HL-60 (cell line): ENCODE results near the gene TOP2B.
A peak's percentile ranks its signal among the peaks of the same experiment; 100 is the strongest.

ENCODE experiments used
- DNase-seq, 2 experiments: peaks; one replicate each; pipeline ENCODE4 v3.0.0-alpha.2; 2010 to 2020; ENCODE audit warnings: low read depth in 1 of 2, low spot score in 1 of 2
- H3K27ac ChIP-seq: fragments of 250-450 bp; sonication (Bioruptor Pico); replicated peaks from 2 replicates; pipeline ENCODE4 v1.5.1; 2020; ENCODE audit warnings: mild to moderate bottlenecking, moderate library complexity
- H3K27me3 ChIP-seq: fragments of 250-450 bp; sonication (Bioruptor Pico); 2 replicates; pipeline ENCODE4 v1.5.1; 2021; ENCODE audit warnings: mild to moderate bottlenecking, moderate library complexity; ENCODE audit not compliant: insufficient read depth, poor library complexity, severe bottlenecking
- H3K4me3 ChIP-seq: replicated peaks from 2 replicates; pipeline ENCODE4 v1.5.1; 2011; ENCODE audit warnings: mild to moderate bottlenecking, control low read depth, low read length; ENCODE audit not compliant: insufficient read depth
- GABPA ChIP-seq: IDR thresholded peaks from 2 replicates; pipeline ENCODE4 v1.6.1; 2012; ENCODE audit warnings: low read depth
- POLR2AphosphoS5 ChIP-seq: IDR thresholded peaks from 2 replicates; pipeline ENCODE4 v1.6.1; 2012; ENCODE audit warnings: low read depth
- SPI1 ChIP-seq: IDR thresholded peaks from 2 replicates; pipeline ENCODE4 v1.6.1; 2012; ENCODE audit warnings: low read depth, mild to moderate bottlenecking, borderline replicate concordance
- TF ChIP-seq, protein P1 (sequence below): IDR thresholded peaks from one replicate; pipeline ENCODE4 v1.5.1; 2011; ENCODE audit warnings: low read length, control low read depth, inconsistent platforms; ENCODE audit not compliant: insufficient read depth
- TF ChIP-seq, protein P2 (sequence below): IDR thresholded peaks from 2 replicates; pipeline ENCODE4 v1.6.1; 2012; ENCODE audit warnings: low read depth; ENCODE audit not compliant: insufficient replicate concordance

The TOP2B gene

DNA sequence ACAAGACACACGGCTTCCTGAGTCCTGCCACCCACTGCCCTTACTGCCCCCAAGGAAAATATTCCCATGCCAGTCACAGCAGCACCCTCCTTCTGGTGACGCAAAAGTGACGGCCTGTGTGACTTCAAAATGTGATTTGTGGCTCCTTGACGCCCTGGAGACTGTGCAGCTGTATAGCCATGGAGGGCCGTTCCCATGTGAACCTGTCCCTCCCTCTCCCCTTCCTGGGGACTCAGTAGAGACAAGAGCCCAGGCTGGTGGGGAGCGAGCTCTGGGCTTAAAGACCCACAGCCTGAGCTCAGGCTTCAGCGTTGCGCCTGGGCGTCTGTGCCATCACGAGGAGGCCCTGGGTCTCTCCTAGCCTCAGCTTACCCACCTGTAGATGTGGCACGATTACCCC lies 78.2 kb downstream of the TOP2B start:
- no peak for DNase-seq
- no peak overlapping the region for H3K27ac ChIP-seq
- H3K4me3 ChIP-seq: no peak overlapping the region
- H3K27me3 ChIP-seq: no peaks in the 10 kb centered on the region
- no peak for TF ChIP-seq SPI1
- TF ChIP-seq GABPA: no peak
- TF ChIP-seq, protein P1, sequence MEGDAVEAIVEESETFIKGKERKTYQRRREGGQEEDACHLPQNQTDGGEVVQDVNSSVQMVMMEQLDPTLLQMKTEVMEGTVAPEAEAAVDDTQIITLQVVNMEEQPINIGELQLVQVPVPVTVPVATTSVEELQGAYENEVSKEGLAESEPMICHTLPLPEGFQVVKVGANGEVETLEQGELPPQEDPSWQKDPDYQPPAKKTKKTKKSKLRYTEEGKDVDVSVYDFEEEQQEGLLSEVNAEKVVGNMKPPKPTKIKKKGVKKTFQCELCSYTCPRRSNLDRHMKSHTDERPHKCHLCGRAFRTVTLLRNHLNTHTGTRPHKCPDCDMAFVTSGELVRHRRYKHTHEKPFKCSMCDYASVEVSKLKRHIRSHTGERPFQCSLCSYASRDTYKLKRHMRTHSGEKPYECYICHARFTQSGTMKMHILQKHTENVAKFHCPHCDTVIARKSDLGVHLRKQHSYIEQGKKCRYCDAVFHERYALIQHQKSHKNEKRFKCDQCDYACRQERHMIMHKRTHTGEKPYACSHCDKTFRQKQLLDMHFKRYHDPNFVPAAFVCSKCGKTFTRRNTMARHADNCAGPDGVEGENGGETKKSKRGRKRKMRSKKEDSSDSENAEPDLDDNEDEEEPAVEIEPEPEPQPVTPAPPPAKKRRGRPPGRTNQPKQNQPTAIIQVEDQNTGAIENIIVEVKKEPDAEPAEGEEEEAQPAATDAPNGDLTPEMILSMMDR: no peak
- TF ChIP-seq, protein P2, sequence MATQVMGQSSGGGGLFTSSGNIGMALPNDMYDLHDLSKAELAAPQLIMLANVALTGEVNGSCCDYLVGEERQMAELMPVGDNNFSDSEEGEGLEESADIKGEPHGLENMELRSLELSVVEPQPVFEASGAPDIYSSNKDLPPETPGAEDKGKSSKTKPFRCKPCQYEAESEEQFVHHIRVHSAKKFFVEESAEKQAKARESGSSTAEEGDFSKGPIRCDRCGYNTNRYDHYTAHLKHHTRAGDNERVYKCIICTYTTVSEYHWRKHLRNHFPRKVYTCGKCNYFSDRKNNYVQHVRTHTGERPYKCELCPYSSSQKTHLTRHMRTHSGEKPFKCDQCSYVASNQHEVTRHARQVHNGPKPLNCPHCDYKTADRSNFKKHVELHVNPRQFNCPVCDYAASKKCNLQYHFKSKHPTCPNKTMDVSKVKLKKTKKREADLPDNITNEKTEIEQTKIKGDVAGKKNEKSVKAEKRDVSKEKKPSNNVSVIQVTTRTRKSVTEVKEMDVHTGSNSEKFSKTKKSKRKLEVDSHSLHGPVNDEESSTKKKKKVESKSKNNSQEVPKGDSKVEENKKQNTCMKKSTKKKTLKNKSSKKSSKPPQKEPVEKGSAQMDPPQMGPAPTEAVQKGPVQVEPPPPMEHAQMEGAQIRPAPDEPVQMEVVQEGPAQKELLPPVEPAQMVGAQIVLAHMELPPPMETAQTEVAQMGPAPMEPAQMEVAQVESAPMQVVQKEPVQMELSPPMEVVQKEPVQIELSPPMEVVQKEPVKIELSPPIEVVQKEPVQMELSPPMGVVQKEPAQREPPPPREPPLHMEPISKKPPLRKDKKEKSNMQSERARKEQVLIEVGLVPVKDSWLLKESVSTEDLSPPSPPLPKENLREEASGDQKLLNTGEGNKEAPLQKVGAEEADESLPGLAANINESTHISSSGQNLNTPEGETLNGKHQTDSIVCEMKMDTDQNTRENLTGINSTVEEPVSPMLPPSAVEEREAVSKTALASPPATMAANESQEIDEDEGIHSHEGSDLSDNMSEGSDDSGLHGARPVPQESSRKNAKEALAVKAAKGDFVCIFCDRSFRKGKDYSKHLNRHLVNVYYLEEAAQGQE: no peak
- TF ChIP-seq POLR2AphosphoS5: no peak

DNA sequence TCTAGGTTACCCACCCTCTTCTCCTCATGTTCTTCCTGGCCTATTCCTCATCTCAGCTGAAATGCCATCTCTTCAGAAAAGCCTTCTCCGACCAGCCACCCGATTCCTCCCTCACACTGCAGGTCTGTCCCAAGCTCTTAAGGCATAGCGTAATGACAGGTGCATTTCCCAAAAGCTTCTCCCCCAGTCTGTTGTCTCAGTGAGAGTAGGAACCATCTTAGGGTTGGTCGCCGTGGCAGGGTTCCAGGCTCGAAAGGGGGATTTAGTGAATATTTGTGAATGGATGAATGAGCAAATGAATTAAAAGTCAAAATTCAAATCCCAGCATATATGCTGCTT lies 78.6 kb downstream of the TOP2B start:
- H3K27me3 ChIP-seq: no peaks in the 10 kb centered on the region
- no peak for DNase-seq
- H3K4me3 ChIP-seq: no peak overlapping the region
- TF ChIP-seq, protein P1: no peak
- TF ChIP-seq GABPA: no peak
- TF ChIP-seq SPI1: no peak
- TF ChIP-seq POLR2AphosphoS5: no peak
- TF ChIP-seq, protein P2: no peak
- no peak overlapping the region for H3K27ac ChIP-seq

DNA sequence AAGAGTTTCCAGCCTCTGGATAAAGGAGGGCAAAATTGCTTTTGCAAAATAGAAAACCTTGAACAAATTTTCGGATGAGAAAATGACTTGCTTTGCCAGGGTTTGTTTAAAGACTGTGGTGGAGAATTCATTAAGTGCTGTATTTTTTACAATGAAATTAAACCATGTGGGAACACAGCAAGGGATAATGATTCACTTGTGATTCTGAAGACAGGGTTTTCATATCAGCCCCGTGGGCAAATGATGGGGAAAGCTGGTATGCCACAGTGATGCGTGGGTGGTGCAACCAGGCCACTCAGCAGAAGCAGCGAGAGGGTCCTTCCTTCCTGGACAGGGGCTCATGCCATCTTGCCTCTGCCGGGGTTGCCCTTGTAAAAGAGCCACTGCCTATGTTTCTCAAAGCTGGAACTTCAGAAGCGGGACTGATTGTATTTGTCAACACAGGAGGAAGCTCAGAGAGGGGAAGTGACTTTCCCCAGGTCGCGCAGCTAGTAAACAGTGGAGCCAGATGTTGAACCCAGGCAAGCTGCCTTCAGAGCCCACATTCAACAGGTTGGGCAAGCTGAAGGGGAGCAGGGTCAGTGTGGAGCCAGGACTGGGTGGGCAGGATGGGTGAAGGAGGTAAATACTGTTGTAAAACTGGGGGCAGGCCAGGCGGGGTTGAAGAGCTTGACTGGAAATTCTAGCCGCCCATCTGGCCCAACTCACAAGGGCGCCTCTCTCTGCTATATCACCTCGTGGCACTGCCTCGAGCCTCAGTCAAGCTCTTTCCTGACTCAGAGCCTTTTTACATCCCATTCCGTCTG lies 79.1 kb downstream of the TOP2B start:
- no peak overlapping the region for H3K27ac ChIP-seq
- no peak for TF ChIP-seq POLR2AphosphoS5
- no peak for TF ChIP-seq GABPA
- TF ChIP-seq SPI1: peak; percentile 51; the same call in 1 of the 2 replicates
- TF ChIP-seq, protein P1: no peak
- TF ChIP-seq, protein P2: no peak
- H3K4me3 ChIP-seq: no peak overlapping the region
- no peak for DNase-seq
- no peaks in the 10 kb centered on the region for H3K27me3 ChIP-seq
